Nephron progenitor cell (in vitro differentiated cells): ENCODE measurements around the gene ALPK3.
A peak's percentile ranks its signal among the peaks of the same experiment; 100 is the strongest.

ENCODE experiments used
- DNase-seq: peaks from one replicate; pipeline ENCODE4 v3.0.0; 2021
- H3K27ac Mint-ChIP-seq: 2 replicates; pipeline ENCODE4 v1.8.0; 2021; ENCODE audit warnings: mild to moderate bottlenecking, moderate library complexity, mixed read lengths
- H3K27me3 Mint-ChIP-seq: 2 replicates; pipeline ENCODE4 v1.8.0; 2021; ENCODE audit warnings: mild to moderate bottlenecking, low read depth, mixed read lengths; ENCODE audit not compliant: poor library complexity
- H3K36me3 Mint-ChIP-seq: 2 replicates; pipeline ENCODE4 v1.8.0; 2021; ENCODE audit warnings: low read depth, mixed read lengths
- H3K4me1 Mint-ChIP-seq: 2 replicates; pipeline ENCODE4 v1.8.0; 2021; ENCODE audit warnings: mixed read lengths
- H3K4me3 Mint-ChIP-seq: 2 replicates; pipeline ENCODE4 v1.8.0; 2021; ENCODE audit warnings: mild to moderate bottlenecking, moderate library complexity, mixed read lengths
- H3K9me3 Mint-ChIP-seq: 2 replicates; pipeline ENCODE4 v1.8.0; 2021; ENCODE audit warnings: mild to moderate bottlenecking, moderate library complexity, mixed read lengths
- TF ChIP-seq, protein P1 (sequence below): fragments of 200-600 bp; sonication (generic); IDR thresholded peaks from 2 replicates; pipeline ENCODE4 v1.5.0; 2021; ENCODE audit warnings: antibody characterized with exemption

The ALPK3 gene

DNA sequence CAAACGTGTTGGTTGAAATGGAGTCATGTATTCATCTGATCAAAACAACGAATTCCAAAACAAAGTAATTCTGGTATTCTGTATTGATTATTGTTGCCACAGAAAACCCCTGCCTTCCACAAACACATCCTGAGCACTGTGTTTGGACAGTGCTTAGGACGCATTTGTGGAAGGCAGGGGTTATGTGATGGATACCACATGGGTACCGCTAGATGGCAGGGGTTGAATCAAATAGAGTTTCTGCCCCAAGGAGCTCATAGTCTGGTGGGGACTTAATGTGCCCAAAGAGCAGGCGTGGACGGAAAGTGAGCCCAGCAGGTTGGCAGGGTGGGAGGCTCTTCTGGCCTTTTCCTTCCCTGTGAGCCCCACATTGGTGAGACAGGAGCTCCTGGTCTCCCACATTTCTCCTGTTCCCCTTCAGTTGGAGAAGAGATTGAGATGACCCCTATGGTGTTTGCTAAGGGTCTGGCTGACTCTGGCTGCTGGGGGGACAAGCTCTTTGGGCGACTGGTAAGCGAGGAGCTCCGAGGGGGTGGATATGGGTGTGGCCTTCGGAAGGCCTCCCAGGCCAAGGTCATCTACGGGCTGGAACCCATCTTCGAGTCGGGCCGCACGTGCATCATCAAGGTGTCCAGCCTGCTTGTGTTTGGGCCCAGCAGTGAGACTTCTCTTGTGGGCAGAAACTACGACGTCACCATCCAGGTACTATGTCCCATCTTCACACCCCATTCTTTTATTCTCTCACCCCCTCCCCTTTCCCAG is 45.2 kb downstream of the ALPK3 start:
- TF ChIP-seq, protein P1, sequence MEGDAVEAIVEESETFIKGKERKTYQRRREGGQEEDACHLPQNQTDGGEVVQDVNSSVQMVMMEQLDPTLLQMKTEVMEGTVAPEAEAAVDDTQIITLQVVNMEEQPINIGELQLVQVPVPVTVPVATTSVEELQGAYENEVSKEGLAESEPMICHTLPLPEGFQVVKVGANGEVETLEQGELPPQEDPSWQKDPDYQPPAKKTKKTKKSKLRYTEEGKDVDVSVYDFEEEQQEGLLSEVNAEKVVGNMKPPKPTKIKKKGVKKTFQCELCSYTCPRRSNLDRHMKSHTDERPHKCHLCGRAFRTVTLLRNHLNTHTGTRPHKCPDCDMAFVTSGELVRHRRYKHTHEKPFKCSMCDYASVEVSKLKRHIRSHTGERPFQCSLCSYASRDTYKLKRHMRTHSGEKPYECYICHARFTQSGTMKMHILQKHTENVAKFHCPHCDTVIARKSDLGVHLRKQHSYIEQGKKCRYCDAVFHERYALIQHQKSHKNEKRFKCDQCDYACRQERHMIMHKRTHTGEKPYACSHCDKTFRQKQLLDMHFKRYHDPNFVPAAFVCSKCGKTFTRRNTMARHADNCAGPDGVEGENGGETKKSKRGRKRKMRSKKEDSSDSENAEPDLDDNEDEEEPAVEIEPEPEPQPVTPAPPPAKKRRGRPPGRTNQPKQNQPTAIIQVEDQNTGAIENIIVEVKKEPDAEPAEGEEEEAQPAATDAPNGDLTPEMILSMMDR = no peak
- no peak for DNase-seq
- no peak overlapping the region for H3K4me3 Mint-ChIP-seq
- no peaks in the 10 kb centered on the region for H3K9me3 Mint-ChIP-seq
- H3K27me3 Mint-ChIP-seq = no peaks in the 10 kb centered on the region
- no peaks in the 10 kb centered on the region for H3K36me3 Mint-ChIP-seq
- H3K4me1 Mint-ChIP-seq = no peaks in the 10 kb centered on the region
- peak overlapping the region; percentile 42 for H3K27ac Mint-ChIP-seq

DNA sequence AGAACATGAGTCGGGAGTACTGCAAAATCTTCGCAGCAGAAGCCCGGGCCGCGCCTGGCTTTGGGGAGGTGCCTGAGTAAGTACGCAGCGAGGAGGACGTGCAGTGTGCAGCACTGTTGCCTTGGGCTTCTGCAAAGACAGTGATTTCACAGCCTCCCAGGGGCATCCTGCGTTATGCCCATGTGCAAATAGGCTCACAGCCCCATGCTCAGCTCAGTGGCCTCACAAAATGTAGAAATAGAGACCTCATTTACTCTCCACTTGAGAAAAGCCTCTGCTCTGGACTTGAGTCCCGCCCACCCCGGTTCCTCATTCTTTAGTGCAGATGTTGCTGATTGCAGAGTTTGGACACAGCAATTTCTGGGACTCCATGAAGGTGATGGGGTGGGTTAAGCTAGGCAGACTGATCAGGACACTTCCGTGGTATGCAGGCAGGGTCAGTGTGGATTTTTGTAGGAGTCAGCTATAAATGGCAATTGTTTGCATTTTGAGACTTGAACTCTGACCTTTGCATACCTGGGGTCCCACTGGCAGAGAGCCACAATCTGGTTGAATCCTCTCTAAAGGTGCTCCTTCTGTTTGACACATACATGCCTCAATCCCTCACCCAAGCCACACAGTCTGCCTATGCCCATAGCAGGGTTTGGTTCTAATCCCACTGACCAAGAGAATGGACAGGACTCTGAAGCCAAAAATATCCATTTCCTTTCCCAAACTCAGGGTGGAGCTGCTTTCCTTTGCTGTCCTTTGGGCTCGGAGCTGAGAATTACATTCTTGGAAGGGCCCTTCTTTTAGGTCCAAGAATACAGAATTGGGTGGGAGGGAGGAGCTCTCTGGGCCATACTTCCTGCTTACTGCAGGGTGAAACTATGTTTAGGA is 46.6 kb downstream of the ALPK3 start:
- no peak overlapping the region for H3K27ac Mint-ChIP-seq
- H3K36me3 Mint-ChIP-seq = peaks cover 2% of the 10 kb centered on the region
- H3K4me1 Mint-ChIP-seq = no peaks in the 10 kb centered on the region
- H3K27me3 Mint-ChIP-seq = no peaks in the 10 kb centered on the region
- H3K9me3 Mint-ChIP-seq = no peaks in the 10 kb centered on the region
- TF ChIP-seq, protein P1 = no peak
- no peak overlapping the region for H3K4me3 Mint-ChIP-seq
- no peak for DNase-seq

DNA sequence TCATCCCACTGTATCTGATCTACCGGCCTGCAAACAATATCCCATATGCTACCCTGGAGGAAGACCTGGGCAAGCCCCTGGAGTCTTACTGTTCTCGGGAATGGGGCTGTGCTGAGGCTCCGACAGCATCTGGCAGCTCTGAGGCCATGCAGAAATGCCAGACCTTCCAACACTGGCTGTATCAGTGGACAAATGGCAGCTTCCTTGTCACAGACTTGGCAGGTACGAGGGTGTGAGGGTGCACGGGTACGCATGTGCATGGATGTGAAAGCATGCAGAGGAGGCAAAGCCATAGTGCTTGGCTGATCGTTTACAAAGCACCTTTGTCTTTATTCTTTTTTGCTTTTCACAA is 47.3 kb downstream of the ALPK3 start:
- peaks cover under 1% of the 10 kb centered on the region for H3K27me3 Mint-ChIP-seq
- H3K36me3 Mint-ChIP-seq = peaks cover 6% of the 10 kb centered on the region
- no peak overlapping the region for H3K4me3 Mint-ChIP-seq
- H3K27ac Mint-ChIP-seq = no peak overlapping the region
- H3K9me3 Mint-ChIP-seq = no peaks in the 10 kb centered on the region
- no peaks in the 10 kb centered on the region for H3K4me1 Mint-ChIP-seq
- DNase-seq = no peak
- TF ChIP-seq, protein P1 = no peak

DNA sequence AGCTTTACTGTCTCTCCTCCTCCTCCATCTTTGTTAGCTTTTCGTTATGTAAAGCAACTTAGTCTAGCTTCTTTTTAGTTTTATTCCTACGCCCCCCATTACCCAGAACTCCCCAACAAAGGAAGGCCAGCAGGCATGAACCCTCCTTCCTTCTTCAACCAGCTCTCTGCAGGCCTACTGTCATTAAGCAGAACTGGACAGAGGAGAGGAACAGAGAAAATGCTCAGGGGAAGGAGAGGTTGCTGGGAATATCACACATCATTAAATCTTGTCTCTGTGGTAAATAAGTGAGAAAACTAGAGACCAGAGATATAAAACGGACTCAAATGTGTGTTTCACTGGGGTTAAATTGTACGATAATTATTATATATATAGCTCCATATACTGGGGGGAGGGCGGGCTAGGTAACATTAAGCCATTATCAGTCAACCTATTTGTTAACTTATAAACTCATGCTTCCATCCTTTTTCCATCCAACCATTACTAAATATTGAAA is 48.0 kb downstream of the ALPK3 start:
- Mint-ChIP-seq H3K27me3 (peaks cover 3% of the 10 kb centered on the region), H3K36me3 (peaks cover 6% of the 10 kb centered on the region)
- DNase-seq = no peak

DNA sequence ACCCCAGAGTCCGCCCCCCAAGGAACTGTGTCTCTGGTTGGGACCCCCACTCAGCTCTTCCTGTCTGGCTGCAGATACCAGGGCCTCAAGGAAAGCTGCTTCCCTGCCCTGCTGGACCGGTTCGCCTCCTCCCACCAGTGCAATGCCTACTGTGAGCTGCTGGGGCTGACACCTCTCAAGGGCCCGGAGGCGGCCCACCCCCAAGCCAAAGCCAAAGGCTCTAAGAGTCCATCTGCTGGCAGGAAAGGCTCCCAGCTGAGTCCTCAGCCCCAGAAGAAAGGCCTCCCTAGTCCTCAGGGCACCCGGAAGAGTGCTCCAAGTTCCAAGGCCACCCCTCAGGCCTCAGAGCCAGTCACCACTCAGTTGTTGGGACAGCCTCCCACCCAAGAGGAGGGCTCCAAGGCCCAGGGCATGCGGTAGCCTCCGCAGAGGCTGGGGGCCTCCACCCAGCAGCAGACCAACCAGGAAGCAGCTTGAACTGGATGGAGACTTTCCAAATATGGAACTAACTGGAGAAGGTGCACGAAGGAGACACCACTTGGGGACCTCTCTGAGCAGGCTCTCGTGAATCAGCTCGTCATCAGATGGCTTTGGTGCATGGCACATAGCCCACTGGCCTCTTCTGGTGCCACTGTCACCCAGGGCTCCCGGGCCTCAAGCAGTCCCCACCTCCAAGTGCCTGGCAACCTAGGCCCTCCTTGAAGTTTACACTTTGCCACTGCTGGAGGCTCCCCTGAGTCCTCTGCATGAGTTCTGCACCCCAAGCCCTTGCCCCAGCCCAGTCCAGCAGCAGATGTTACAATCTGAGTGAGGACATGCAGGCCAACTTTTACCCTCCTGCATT is 51.1 kb downstream of the ALPK3 start:
- Mint-ChIP-seq H3K27ac (no peak overlapping the region), H3K4me1 (no peaks in the 10 kb centered on the region), H3K4me3 (no peak overlapping the region), H3K27me3 (peaks cover 10% of the 10 kb centered on the region), H3K9me3 (no peaks in the 10 kb centered on the region), H3K36me3 (peaks cover 6% of the 10 kb centered on the region)
- TF ChIP-seq, protein P1 = no peak
- DNase-seq = no peak

More for the DNA sequence above, 48.0 kb downstream of the ALPK3 start:
- Mint-ChIP-seq H3K4me1 (no peaks in the 10 kb centered on the region), H3K9me3 (no peaks in the 10 kb centered on the region), H3K4me3 (no peak overlapping the region), H3K27ac (peak overlapping the region; percentile 12)
- TF ChIP-seq, protein P1 = no peak
